Upper lobe of right lung (tissue), 1 donor: ENCODE measurements around the gene CCDC7. TPM values are rescaled to one million over a fixed set of nuclear protein-coding genes. Genes with fewer than 3 reads are reported as not detected.

ENCODE experiments used
- ATAC-seq: fragments of 200-7000 bp; cut with Tn5 transposase; one replicate; pipeline ENCODE4 v1.9.1; 2020; ENCODE audit warnings: mild to moderate bottlenecking, moderate library complexity
- DNase-seq: peaks from one replicate; pipeline ENCODE4 v3.0.0-alpha.2; 2020
- H3K27ac ChIP-seq: fragments of 200-600 bp; one replicate; pipeline ENCODE4 v1.8.0; 2022
- H3K27me3 ChIP-seq: fragments of 200-600 bp; one replicate; pipeline ENCODE4 v1.8.0; 2022; ENCODE audit warnings: mild to moderate bottlenecking
- H3K36me3 ChIP-seq: fragments of 200-600 bp; one replicate; pipeline ENCODE4 v1.8.0; 2022
- H3K4me1 ChIP-seq: fragments of 200-600 bp; one replicate; pipeline ENCODE4 v1.8.0; 2022
- H3K4me3 ChIP-seq: fragments of 200-600 bp; one replicate; pipeline ENCODE4 v1.8.0; 2022; ENCODE audit warnings: mild to moderate bottlenecking
- H3K9me3 ChIP-seq: fragments of 200-600 bp; one replicate; pipeline ENCODE4 v1.8.0; 2022
- CTCF ChIP-seq: fragments of 200-600 bp; IDR thresholded peaks from one replicate; pipeline ENCODE4 v1.8.0; 2022; ENCODE audit warnings: antibody characterized with exemption
- intact Hi-C: fragments of 100-400 bp; cut with DNase I; formaldehyde crosslinking; loops from one replicate; pipeline ENCODE4 v1.11.0; 2022
- total RNA-seq: library from RNA; stranded (reverse); fragmentation: NEBNext Ultra II Directional; extraction: Animal tissue kit (Norgen Biotek cat#: 25700); gene quantifications from one replicate; pipeline ENCODE4 v1.2.1, GENCODE V29; 2021
- donor health status: DM: no; HTN: yes; CAD: no; lungs with severe emphysema.

The CCDC7 gene
- total RNA-seq, 1 donor from 2014 or later: 23.6 TPM

- Histone ChIP-seq H3K27ac (no peak overlapping the region), H3K36me3 (no peaks in the 10 kb centered on the region), H3K4me1 (no peaks in the 10 kb centered on the region), H3K4me3 (no peak overlapping the region), H3K9me3 (no peaks in the 10 kb centered on the region), H3K27me3 (no peaks in the 10 kb centered on the region)
- ATAC-seq (no peak), DNase-seq (no peak)
- intact Hi-C loops: no loop called here
- TF ChIP-seq CTCF: no peak
These were observed 401.0 kb downstream of the CCDC7 start for GRCh38 chr10:32846974-32847373.

DNA sequence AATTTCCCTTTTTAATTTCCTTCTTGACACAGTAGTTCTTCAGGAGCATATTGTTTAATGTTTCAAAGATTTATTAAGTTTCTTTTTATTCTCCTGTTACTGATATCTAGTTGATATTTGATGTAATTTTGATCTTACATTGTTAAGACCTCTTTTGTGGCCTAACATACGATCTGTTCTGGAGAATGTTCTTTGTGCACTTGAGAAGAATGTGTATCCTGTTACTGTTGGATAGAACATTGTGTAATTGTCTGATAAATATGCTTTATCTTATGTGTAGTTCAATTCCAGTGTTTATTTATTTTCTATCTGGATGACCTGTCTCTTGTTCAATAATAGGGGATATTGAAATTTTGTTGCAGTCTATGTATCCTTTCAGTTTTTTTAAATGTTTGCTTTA is 405.4 kb downstream of the CCDC7 start:
- intact Hi-C loops: no loop called here
- H3K4me3 ChIP-seq: no peak overlapping the region
- no peak overlapping the region for H3K27ac ChIP-seq
- H3K9me3 ChIP-seq: no peaks in the 10 kb centered on the region
- ATAC-seq (no peak), DNase-seq (no peak)
- H3K36me3 ChIP-seq: no peaks in the 10 kb centered on the region
- no peaks in the 10 kb centered on the region for H3K27me3 ChIP-seq
- no peaks in the 10 kb centered on the region for H3K4me1 ChIP-seq
- TF ChIP-seq CTCF: no peak

GRCh38 chr10:32854435-32854834 is 408.5 kb downstream of the CCDC7 start:
- no peaks in the 10 kb centered on the region for H3K9me3 ChIP-seq
- H3K27ac ChIP-seq: no peak overlapping the region
- intact Hi-C loops: no loop called here
- ATAC-seq (no peak), DNase-seq (no peak)
- no peaks in the 10 kb centered on the region for H3K36me3 ChIP-seq
- no peak for TF ChIP-seq CTCF
- H3K4me1 ChIP-seq: no peaks in the 10 kb centered on the region
- H3K4me3 ChIP-seq: no peak overlapping the region
- no peaks in the 10 kb centered on the region for H3K27me3 ChIP-seq

GRCh38 chr10:32865170-32865569 is 419.2 kb downstream of the CCDC7 start:
- no peak for TF ChIP-seq CTCF
- Histone ChIP-seq H3K27ac (no peak overlapping the region), H3K9me3 (no peaks in the 10 kb centered on the region), H3K4me1 (no peaks in the 10 kb centered on the region), H3K36me3 (no peaks in the 10 kb centered on the region), H3K27me3 (no peaks in the 10 kb centered on the region), H3K4me3 (no peak overlapping the region)
- intact Hi-C loops: no loop called here
- DNase-seq (no peak), ATAC-seq (no peak)

DNA sequence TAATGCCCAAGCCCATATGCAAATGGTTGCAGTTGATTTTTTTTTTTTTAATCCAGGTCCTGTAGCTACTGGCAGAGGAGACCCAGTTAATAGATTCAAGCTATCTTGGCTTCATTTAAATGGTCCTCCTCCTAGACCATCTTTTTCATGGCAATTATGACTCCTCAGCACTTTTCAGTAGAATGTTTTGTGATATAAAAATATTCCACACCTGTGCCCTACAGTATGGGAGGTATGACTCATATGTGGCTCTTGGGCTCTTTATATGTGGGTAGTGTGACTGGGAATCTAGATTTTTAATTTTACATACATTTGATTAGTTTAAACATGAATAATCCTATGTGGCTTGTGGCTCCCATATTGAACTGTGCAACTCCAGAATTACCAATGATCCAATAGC is 432.0 kb downstream of the CCDC7 start:
- H3K36me3 ChIP-seq: no peaks in the 10 kb centered on the region
- no peak for DNase-seq
- no peak for ATAC-seq
- no peaks in the 10 kb centered on the region for H3K27me3 ChIP-seq
- H3K9me3 ChIP-seq: no peaks in the 10 kb centered on the region
- no peaks in the 10 kb centered on the region for H3K4me1 ChIP-seq
- no peak overlapping the region for H3K4me3 ChIP-seq
- no peak for TF ChIP-seq CTCF
- no peak overlapping the region for H3K27ac ChIP-seq
- intact Hi-C loops: no loop called here

- intact Hi-C loops: no loop called here
- H3K4me1 ChIP-seq: no peaks in the 10 kb centered on the region
- no peak for TF ChIP-seq CTCF
- no peak overlapping the region for H3K27ac ChIP-seq
- no peak for ATAC-seq
- no peak for DNase-seq
- no peaks in the 10 kb centered on the region for H3K9me3 ChIP-seq
- no peak overlapping the region for H3K4me3 ChIP-seq
- H3K36me3 ChIP-seq: no peaks in the 10 kb centered on the region
- no peaks in the 10 kb centered on the region for H3K27me3 ChIP-seq
These were observed 432.7 kb downstream of the CCDC7 start for GRCh38 chr10:32878646-32879045.
